AG04449 (cell line): ENCODE measurements around the gene SMYD3.

Source experiments
- CTCF ChIA-PET: fragments of 350-600 bp; formaldehyde crosslinking; extraction: SDS; loops from one replicate; lab custom pipeline; 2021; ENCODE audit warnings: antibody characterized with exemption; lab: Yijun Ruan, JAX
- POLR2A ChIA-PET: fragments of 400-600, 350-600 bp; formaldehyde crosslinking; extraction: SDS; loops from one replicate; lab custom pipeline; 2020; ENCODE audit warnings: antibody characterized with exemption, inconsistent platforms; lab: Yijun Ruan, JAX
- DNase-seq: peaks from one replicate; pipeline ENCODE4 v3.0.0-alpha.2; 2010; ENCODE audit warnings: low read depth, low spot score
- H3K4me3 ChIP-seq: 2 replicates; pipeline ENCODE4 v1.5.1; 2011; ENCODE audit warnings: low read depth, mild to moderate bottlenecking, control low read depth, low read length
- CTCF ChIP-seq: IDR thresholded peaks from one replicate; pipeline ENCODE4 v1.5.1; 2011; ENCODE audit warnings: mild to moderate bottlenecking, moderate library complexity, low read length, control low read depth, inconsistent platforms; ENCODE audit not compliant: insufficient read depth; ENCODE audit errors: missing control alignments

SMYD3 gene

GRCh38 chr1:245990315-245991022 is 516.6 kb downstream of the SMYD3 start:
- DNase-seq = no peak
- ChIA-PET POLR2A (interaction anchor here (0.6 kb wide), 1 partner anchor 824 kb away, joined by 3 read pairs; no protein-coding TSS in a partner anchor), CTCF (interaction anchor here (1.2 to 1.4 kb wide), 2 partner anchors 13 to 837 kb away, joined by 3 to 5 read pairs; no protein-coding TSS in a partner anchor)
- no peak overlapping the region for H3K4me3 ChIP-seq
- TF ChIP-seq CTCF = no peak

GRCh38 chr1:245988393-245989078 is 518.5 kb downstream of the SMYD3 start:
- no peak for TF ChIP-seq CTCF
- ChIA-PET CTCF (interaction anchor here (2.8 kb wide), 1 partner anchor 833 kb away, joined by 10 read pairs; the partner anchor contains the start of gene KIF26B), POLR2A (no interaction called here)
- H3K4me3 ChIP-seq = no peak overlapping the region
- DNase-seq = no peak

- no peak for TF ChIP-seq CTCF
- no peak overlapping the region for H3K4me3 ChIP-seq
- CTCF ChIA-PET = interaction anchor here (2.8 kb wide), 1 partner anchor 832 kb away, joined by 10 read pairs; the partner anchor contains the start of gene KIF26B
- POLR2A ChIA-PET = no interaction called here
- DNase-seq = no peak
Observed at GRCh38 chr1:245987997-245988392, 519.1 kb downstream of the SMYD3 start.

GRCh38 chr1:245987577-245987976 is 519.5 kb downstream of the SMYD3 start:
- CTCF ChIA-PET = interaction anchor here (1.0 to 2.8 kb wide), 3 partner anchors 14 to 832 kb away, joined by 3 to 10 read pairs (median 3); partner anchors contain the start of gene KIF26B
- POLR2A ChIA-PET = interaction anchor here (1.2 kb wide), 1 partner anchor 18 kb away, joined by 5 read pairs; no protein-coding TSS in a partner anchor
- no peak overlapping the region for H3K4me3 ChIP-seq
- no peak for TF ChIP-seq CTCF
- no peak for DNase-seq

- no peak overlapping the region for H3K4me3 ChIP-seq
- ChIA-PET POLR2A (interaction anchor here (1.2 kb wide), 1 partner anchor 18 kb away, joined by 5 read pairs; no protein-coding TSS in a partner anchor), CTCF (interaction anchor here (1.0 to 2.8 kb wide), 3 partner anchors 14 to 832 kb away, joined by 3 to 10 read pairs (median 3); partner anchors contain the start of gene KIF26B)
- no peak for DNase-seq
- no peak for TF ChIP-seq CTCF
Observed at GRCh38 chr1:245987219-245987545, 519.9 kb downstream of the SMYD3 start.
